COLO668 (cell line): ENCODE measurements around the gene PITX2.
A peak's percentile ranks its signal among the peaks of the same experiment; 100 is the strongest.

Experiments
- DNase-seq: peaks from one replicate; lab custom pipeline; 2025; ENCODE audit not compliant: unreplicated experiment; lab: John Stamatoyannopoulos, UW

The PITX2 gene

DNA sequence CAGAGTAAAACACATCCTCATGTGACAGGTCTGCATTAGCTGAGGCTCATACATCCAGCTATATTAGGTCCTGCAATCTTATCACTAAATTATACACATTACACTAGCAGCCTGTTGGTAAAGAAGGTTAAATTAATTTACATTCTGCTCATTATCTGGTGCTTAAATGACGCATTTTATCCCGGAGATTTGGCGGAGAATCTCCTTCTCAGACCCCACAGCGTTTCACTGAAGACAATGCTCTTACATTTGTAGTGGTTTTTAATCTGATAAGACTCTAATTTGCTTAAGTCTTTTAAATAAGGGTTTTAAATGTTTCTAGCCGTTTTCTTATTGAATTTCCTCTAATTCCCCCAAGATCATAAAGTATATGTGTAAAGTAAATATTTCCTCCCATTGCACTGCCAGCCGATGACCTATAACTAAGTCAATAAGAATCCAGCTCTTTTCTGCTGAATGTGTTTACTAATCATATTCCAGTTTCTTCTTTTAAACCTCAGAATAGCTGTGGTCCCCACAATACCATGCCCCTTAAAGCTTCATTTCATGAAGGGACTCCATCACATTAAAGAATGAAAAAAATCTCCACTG lies 2.1 kb upstream of the PITX2 start:
- DNase-seq, result no peak

DNA sequence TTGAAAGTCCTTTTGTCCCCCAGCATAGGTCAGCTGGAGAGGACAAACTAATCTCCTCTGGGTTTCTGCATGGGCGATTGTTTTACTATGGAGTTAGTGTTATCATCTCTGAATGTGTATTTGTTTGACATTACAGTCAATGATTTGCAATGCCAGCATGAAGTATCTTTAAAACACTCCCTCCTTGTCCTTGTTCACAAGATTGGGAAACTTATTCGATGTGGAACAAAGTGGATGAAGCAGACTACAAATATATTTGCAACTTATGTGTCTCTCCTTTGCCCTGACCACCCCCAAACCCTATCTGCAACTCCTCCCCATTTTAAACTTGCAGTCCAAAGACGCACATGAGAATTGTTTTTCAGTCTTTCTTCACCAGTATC lies 1.5 kb upstream of the PITX2 start:
- no peak for DNase-seq

DNA sequence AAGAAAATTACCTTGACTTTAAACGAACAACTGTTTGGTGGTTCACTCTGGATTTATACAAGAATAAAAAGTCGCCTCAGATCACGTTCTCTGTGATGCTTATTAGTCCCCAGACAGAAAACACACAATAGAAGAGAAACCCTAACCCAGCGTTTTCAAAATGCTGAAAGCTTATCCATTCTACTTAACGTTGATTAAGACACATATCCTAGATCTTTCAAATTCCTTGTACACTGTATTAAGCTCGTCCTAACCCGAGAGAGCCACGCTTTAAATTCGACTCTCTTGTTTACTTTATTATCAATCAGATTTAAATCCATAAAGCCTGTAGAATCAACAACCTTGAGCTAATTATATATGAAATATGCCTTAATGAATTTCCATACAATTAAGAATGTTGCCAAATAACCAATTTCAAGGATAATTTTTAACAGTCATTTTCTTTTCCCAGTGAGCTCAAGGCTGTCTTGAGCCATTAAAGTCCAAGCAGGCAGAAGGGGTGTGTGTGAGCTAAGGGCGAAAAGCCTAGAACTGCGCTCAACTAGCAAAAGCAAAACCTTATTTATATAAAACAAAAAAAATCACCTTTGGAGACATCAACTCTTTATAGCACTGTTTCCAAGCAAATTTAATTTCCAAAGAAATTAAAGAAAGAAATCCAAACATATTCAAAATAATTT lies 981 bp upstream of the PITX2 start:
- no peak for DNase-seq

DNA sequence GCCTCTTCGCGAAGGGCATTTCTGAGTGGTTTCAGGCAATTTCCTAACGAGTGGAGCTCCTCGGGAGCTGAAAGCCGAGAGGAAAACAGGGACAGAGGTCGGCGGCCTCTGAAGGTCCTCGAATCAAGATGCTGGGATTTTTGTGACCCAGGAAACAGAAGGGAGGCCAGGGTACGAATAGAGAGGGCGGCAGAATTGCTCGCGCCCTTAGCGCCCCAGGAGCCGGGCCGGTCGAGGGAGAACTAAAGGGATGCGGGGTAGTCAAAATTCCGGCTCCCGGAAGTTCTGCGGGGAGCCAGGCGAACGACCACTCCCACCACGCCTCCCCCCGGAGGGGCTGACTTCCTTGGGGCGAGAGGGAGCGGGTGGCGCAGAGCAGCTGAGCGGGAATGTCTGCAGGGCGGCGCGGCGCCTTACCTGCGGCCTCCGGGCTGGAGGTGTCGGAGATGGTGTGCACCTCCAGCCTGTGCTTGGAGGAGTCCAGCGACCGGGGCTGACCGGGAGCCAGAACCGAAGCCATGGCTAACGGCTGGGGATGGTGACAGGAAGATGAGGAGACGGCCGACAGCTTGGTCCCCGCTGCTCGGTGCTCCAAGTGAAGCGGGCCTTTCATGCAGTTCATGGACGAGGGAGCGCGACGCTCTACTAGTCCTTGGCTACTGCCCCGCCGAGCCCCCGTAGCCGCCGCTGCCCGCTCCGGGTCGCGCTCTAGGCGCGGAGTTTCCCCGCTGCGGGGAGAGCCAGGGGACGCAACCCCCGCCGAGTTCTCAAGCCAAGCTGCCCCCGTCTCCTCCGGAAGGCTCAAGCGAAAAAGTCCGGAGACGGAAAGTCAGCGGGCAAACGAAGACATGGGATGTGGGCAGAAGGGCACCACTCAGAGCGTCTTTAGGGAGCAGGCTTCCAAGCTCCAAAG lies 782 bp downstream of the PITX2 start:
- peak; percentile 68 for DNase-seq

DNA sequence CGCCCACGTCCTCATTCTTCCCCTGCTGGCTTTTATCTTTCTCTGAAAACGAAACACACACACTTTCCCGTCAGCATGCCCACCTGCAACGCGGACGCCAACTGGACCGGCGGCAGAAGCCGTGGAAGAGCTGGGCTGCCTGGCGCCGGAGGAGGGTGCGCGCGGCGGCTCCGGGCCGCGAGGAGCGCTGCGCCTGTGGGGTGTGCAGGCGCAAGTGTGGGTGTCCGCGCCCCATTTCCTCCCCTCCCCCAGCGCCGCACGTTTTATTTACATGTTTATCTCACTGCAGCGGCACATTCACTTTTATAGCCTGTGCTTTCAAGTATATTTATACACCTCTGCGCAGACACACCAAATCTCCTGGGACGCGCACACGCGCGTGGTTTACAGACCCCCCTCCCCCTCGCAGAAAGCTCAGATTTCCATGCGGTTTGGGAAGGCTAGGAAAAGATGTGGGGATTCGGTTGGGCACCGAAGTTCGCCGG lies 1.5 kb downstream of the PITX2 start:
- no peak for DNase-seq

DNA sequence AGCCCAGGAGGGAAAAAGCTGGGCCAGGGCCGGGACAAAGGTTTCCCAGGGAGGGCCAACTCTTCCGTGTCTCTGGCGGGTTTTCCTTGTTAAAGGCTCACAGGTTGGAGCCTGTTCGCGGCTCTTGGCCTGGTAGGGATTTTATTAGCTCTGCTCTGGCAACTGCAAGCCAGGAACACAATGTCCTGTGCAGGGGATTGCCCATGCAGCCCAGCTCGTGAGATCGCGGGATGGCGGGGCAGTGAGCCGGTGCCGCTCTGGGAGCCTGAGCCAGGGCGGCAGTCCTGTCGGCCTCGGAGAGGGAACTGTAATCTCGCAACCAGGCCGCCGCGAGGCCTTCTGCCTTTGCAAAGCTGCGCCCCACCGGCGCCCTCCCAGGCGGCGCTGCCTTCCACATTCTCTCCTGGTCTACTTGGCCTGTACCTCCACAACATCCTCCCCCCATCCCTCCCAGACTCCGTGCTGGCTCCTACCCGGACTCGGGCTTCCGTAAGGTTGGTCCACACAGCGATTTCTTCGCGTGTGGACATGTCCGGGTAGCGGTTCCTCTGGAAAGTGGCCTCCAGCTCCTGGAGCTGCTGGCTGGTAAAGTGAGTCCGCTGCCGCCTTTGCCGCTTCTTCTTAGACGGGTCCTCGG lies 2.1 kb downstream of the PITX2 start:
- no peak for DNase-seq

DNA sequence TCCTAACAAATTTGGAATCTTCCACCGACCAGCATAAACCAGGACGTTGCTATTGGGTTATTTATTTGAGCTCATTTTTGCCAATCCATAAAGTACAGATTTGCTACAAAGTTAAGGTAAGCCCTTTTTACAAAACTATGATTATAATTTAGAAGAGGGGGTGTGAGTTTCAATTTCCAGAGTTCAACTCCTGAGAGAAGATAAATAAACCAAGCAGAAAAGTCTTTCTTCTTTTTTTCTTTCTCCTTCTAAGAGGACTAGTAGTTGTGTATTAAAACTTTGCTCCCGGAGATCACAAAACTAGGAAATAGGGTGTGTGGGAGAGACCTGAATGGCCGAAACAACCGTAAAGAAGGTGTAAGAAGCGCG lies 2.6 kb downstream of the PITX2 start:
- no peak for DNase-seq

DNA sequence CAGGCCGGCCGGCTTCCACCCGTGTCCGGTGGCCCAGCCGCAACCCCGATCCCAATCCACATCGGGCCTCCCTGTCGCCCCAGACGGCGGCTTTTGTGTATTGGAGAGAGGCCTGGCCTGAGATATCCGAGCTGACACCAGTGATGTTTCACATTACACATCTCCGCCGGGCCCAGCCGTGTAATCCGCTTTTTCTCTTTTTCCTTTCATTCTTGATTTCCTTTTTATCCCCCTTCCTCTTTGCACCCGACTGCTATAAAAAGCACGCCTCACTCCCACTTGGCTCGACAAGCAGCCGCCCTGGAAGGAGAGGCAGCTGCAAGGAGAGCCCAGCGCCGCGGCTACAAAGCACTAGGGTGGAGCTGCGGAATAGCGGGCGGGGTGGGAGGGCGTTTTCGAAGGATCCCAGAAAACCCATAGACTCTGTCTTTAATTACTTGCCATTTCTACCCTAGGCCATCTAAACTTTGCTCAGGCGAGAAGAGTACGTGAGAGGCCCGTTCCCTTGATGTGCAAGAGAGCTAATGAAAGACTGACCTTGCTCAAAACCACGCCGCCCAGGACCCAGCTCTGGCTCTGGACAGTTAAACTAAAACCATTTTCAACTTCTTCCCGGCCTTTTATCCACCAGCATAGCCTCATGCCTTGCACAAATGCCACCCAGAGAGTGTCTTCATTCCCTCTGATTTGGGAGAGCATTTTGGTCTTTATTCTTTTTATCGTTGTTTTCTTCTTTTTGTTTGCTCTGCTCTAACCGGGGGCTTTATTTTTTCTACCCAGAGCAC lies 3.2 kb downstream of the PITX2 start:
- no peak for DNase-seq

DNA sequence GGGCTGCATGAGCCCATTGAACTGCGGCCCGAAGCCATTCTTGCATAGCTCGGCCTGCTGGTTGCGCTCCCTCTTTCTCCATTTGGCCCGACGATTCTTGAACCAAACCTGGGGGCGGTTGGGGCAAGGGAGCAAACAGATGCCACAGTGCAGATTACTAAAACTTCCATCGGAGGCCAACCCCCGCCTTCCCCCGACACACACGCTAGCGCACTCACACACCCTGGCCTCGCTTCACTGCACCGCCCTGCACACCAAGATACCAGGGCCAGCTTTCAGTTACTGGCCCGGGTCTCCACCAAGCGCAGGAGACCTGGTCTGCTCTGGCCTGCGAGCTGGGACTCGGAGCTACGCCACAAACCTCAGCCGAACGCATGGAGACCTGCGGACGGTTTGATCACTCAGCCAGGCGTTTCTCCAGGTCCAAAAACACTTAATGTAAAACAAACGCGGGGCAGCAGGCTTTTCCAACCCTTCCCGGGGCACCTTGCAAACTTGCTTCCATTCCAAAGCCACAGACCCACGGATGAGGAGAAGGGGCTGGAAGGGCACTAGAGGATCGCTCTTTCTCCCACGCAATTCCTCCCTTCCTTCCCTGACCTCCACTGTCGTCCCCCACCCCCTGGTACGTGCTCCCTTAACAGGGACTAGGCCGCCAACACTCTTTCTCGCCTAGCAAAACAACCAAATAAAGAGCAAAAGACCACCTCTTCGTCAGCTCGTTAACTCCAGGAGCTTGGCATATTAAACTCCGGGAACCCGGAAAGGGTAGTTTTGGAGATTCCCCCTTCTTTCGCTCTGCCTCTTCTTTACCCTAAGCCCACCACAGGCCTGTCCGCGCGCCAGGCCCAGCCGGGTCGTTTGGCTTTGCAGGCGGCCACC lies 4.1 kb downstream of the PITX2 start:
- no peak for DNase-seq

DNA sequence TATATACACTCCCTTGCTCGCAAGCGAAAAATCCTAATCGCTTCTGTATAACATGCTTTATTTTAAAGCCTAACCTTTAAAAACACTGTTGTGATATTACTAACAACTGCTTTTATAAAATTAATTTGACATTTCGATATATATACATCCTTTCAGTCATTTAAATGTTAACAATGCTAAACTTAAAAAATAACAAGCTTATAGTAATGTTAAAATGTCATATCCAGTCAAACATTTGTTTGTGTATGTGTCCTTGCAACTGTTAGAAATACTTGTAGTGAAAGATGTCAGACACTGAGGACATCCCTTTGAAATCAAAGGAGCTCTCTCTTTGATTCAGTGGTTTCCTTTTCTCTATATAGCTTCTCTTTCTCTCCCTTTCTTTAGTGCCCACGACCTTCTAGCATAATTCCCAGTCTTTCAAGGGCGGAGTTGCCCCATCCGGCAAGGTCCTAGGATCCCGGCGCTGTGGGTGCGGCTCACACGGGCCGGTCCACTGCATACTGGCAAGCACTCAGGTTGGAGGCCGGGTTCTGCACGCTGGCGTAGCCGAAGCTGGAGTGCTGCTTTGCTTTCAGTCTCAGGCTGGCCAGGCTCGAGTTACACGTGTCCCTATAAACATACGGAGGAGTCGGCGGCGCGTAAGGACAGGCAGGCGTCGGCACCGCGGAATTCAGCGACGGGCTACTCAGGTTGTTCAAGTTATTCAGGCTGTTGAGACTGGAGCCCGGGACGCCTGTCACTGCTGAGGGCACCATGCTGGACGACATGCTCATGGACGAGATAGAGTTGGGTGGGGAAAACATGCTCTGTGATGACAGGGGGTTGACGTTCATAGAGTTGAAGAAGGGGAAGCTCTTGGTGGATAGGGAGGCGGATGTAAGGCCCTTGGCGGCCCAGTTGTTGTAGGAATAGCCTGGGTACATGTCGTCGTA lies 5.0 kb downstream of the PITX2 start:
- no peak for DNase-seq

DNA sequence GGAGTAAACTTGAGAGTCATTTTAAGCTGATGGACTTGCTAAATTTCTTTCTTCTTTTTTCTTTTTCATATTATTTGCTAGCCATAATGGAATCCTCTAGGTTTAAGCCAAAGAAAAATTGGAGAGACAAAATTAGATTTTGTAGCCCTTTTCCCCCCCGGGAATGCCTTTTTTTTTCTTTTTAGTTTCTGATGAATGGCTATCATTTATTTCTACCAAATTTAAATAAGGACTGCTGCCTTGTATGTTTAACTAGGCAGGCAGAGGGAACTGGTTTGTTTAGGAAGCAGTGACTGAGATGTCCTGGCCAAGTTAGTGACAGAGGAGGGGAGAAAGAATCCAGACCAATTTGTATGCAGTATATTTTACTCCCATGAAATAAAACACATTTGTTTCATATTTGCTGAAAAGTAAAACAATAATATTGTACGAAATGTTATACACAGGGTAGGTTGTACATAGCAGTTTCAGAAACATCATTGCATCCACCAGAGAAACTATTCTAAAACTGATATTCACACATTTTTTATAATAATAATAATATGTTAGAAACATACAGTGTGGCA lies 5.7 kb downstream of the PITX2 start:
- no peak for DNase-seq

DNA sequence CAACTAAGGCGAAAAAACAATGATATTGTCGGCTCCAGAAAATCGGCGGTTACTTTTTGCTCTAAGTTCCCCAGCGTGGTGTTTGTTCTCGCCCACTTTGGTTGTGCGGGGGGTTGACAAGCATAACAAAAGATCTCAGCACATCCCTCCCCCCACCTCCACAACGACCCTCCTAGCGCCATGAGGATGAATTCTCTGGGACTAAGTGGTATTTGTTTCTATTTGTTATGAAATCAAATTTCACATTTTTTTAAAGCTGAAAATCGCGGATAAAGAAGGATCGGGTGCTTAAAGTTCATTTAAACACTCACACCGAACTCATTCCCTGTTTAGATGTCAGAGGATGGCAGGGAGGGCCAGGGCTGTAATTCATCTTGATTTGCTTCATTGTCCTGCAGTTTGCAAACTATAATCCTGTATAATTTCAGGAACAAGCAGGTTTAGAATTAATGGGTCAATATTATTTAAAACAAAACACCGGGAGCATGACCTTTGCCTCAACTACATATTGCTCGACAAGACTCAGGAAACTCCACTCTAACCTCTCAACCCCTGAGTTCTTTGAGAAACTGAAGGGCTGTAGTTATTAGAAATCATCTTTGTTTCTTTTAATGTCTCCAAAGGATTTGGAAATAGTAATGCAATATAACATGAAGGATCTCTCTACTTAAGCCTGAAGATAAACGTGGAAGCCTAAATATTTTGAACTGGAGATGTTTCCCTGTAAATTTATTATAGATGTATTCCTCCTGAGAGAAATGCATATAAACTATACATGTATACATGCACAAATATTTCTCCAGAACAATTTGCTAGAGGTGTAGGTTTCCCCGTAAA lies 6.4 kb downstream of the PITX2 start:
- no peak for DNase-seq

DNA sequence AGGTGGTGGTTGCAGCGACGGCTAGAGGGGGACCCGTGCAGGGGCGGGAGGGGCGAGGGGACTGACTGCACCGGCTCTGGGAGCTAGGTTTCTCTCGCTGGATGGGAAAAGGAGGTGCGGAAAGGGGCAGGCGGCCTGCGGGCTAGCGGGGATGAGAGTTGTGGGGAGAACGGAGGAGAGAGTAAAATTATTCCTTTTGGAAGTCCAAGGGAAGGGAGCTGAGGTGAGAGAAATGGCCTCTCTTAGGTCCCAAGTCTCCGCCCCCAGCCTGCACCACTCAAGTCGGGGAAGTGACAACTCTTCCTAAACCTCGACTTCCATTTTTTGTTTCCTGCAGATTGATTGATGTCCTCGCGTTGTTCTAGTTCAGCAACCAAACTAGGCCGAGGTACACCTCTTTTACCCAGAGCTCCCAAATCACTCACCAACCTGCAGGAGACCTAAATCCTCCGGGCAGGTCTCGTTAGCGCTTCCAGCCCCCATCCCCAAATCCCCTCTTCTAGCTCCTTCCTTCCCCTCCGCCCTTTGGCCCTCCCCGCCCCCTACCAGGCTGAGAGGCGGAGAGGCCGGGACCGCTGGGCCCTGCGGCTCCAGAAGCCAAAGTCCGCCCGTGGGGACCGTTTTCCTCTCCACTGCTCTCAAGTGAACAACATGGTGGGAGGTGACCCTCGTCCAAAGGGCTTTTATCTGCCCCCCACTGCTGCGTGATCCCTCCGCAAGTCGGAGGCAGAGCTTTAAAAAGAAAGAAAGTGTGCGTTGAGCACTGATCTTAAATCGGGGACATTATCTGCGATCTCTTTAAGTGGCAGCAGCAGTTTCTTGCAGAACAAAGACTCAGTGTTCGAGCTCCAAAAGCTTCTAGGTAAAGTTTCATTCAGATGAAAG lies 7.3 kb downstream of the PITX2 start:
- no peak for DNase-seq

DNA sequence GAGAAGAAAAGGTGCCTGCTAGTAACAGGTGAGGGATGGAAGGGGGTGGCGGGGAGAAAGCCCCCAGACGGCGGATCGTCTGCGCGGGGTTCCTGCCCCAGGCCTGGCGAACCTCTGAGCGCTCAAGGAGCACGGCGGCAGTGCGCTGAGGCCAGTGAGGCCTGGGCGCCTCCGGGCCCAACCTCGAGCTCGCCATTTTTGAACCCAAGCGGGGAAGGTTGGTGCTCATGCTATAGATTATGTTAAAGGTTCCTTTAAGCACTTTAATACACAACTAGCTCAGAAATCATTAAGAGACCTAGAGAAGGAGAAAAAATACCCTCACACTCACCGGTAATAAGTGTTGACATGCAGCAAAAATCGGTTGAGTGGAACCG lies 7.9 kb downstream of the PITX2 start:
- DNase-seq, result no peak

DNA sequence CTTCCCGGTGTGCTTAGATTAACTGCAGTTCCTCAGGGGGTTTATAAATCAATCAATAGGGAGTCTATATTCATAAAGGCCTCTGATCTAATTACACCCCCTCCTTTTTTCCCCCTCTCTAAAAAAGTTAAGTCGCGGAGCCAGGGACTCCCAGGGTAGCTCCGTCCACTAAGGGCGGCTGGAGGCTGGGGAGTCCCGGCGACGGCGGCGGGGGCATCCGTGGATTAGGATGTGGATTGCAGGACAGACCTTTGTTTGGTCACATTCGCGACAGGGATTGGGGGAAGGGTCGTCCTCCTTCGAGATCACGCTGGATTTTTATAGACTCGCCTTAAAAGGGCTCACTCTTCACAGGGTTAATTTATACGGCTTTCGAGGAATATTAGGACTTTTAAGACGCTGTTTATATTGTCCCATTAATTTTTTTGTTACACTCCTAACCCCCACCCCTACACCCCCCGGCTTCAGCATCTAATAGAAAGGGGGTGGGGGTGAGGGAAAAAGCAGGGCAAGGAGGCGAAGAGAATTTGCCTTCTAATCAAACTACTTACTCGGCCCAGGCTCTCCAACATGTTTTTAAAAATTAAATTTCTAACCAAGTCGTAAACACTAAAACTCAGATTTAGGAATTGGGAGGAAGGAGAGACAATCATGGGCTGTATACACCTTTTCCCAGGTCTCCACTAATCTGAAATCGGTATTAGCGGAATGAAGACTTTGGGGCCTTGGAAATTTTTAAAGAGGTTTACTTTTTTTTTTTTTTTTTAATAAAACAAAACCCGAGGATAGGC lies 8.5 kb downstream of the PITX2 start:
- no peak for DNase-seq

DNA sequence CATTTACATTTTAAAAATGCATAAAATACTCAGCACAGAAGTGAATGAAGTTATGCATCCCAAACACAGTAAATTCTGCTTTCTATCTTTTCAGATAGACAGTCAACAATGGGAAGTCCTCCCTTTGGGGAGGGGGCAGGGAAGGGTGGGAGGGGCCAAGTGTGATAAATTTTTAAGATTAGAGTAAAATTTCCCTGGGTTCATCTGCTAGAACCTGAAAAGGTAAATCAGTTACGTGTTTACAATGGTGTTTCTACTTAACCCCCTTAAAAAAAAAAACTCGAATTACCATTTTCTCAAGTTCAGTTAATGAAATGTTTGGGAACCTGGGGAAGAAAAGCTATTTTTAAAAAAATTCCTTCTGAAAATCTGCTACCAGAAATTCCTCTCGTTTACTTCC lies 9.1 kb downstream of the PITX2 start:
- no peak for DNase-seq
